HG02852 (cell line): ENCODE measurements around the gene PCIF1.
A peak's percentile ranks its signal among the peaks of the same experiment; 100 is the strongest.

Source experiments
- ATAC-seq: cut with Tn5 transposase; IDR thresholded peaks from one replicate; pipeline ENCODE4 v1.9.1; 2021; ENCODE audit warnings: mild to moderate bottlenecking, moderate library complexity; ENCODE audit not compliant: unreplicated experiment

PCIF1 gene

DNA sequence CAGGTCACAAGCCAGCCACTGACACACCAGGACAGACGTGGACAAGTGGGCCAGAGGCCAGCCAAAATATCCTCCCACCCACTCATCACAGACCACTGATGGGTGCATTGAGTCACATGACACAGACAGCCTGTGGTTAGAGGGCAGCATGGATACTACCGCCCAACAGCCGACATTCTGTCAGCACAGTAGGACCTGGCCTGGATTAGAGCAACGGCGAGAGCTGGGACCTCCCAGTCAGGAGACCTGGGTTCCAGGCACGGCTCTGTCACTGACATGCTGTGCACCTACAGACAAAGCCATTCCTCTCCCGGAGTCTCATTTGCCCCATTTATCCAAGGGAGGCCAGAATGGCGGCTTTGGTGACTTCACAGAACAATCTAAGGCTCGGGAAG is 29.5 kb downstream of the PCIF1 start:
- ATAC-seq, result no peak

DNA sequence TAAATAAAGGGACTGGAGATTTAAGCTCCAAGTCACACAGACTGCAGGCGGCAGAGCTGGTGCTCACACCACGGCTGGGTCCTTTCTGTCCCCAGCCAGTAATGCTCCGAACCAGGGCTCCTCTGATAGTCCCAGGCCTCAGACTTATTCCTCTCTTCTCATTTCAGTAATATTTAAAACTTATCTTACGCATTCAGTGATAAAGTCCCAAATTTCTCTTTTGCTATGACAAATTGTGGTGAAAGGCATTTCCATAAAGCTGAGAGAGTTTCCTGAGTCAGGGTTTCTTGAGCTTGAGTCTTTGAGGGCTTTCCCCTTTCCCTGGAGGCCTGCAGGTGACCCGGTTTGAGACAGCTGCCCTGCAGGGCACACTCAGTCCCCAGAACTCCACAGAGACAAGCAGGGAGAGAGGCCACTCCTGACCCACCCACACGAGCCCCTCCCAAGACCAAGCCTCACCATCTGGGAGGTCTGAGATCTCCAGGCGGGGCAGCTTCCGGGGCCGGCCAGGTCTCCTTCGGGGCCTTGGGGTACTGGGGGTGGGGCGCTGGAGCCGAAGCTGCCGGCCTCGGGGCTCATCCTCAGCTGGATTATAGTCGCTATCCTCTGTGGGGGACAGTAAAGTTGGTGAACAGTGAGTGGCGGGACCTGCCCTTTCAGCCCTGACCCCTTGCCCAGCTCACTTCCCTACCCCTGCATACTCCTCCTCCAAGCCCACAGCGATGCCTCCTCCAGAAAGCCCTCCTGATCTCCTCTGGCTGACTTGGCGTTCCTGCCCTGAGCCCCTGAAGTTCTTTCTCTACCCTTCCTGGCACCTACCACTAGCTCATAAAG is 30.9 kb downstream of the PCIF1 start:
- ATAC-seq, result no peak

DNA sequence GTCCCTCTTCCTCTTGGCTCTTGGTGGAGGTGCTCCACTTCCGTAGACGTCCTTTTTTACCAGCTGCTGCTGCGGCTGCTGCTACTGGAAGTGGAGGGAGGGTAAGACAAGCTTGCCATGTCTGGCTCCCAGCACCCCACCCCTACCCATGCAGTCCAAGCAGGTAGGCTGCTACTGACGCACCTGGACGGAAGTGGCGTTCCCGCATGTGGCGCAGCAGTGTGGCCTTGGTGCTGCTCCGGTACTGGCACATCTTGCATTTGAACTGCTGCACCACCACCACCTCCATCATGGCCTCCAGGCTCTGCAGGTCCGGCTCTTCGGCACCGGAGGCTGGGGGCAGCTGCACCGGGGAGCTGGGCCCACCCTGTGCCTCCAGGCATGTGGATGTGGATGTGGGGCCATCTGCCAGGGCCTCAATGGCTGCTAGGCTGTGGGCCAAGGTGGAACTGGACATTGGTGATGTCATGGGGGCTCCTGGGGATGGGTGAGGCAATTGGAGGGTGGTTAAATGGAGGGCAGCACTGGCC is 33.1 kb downstream of the PCIF1 start:
- no peak for ATAC-seq

DNA sequence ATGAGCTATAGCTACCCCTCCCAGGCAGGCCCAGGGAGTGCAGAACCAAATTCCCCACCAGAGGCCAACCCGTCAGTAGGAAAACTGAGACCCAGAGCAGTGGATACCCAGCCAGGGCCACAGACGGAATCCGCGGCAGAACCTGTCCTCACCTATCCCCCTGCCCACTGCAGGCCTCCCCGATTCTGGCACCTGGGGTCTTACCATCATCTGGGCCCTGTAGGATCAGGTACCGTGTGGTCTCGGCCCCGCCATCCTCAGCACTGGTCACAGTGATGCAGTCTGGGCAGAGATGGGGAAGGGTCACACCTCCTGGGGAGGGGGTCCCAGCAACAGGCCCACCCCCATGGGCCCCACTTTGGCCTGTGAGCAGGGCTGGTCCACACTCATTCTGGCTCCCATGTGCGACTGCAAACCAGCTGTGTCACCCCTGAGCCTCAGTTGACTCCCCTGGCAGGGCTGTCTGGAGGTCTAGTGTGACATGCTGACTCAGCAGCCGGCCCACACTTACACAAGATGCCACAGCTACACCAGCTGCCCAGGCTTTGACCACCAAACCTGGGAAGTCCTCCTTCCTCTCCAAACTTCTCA is 33.7 kb downstream of the PCIF1 start:
- ATAC-seq, result no peak

DNA sequence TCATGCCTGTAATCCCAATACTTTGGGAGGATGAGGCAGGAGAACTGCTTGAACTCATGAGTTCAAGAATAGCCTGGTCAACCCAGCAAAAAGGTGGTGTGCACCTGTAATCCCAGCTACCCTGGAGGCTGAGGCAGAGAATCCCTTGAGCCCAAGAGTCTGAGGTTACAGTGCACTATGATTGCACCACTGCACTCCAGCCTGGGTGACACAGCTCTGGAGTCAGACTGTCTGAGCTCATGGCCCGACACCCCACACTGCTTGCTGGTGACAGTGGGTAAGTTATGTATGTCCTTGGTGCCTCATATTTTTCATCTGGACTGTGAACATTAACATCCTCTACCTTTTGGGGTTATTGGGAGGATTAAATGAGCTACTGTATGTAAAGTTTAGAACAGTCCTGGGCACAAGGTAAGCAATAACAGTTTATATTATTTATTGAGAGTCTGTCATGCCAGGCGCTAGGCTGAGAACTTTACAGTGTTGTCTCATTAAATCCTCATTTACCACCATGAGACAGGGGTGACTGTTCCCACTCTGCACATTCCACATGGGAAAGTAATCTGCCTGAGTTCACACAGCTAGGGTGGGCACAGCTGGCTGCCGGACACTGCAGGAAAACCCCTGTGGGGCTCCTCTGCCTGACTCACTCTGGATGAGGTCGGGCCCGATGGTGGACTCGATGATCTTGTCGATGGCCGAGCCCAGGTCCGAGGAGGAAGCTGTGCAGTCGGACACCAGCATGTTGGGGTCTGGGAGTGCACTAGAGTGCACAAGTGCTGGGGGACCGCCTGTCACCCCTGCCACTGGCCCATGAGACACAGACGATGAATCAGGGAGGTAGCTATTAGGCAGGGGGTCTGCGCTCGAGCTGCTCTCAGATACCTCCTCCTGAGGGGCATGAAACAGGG is 34.6 kb downstream of the PCIF1 start:
- ATAC-seq, result no peak

DNA sequence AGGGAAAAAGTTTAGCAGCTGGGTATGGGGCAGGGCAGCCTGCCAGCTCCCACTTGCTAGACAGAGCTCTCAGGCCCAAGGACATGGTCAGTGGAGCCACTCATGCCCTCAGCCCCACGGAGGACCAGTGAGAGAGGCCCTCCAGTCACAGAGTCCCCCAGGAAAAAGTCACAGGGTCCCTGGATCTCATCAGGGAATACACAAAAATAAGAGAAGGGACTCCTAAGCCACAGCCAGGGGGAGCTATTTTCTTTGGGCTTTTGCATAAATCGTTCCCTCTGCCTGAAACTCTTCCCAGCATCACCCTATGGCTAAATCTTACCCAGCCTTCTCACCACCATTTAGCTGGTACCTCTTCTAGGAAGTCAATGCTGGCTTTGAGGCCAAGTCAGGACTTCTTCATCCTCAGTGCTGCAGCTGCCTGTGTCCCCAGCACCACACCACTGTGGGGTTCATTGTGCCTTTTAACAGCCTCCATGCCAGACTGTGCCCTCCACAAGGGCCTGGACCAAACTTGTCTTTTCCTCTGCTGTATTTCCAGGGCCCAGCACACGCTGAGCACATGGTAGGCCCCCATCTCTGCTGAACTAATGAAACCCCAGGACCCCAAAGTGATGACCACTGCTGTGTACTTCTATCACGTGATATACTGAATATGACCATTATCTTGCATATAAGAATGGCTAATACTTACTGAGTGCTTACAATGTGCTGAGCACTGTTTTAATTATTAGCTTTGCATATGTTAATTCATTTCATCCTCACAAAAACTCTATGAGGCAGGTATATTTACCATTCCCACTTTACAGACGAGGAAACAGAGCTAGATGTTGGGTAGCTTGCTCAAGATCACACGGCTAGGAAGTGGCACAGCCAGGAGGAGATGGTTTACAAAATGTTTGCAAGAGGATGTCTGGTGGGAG is 35.5 kb downstream of the PCIF1 start:
- ATAC-seq, result no peak

DNA sequence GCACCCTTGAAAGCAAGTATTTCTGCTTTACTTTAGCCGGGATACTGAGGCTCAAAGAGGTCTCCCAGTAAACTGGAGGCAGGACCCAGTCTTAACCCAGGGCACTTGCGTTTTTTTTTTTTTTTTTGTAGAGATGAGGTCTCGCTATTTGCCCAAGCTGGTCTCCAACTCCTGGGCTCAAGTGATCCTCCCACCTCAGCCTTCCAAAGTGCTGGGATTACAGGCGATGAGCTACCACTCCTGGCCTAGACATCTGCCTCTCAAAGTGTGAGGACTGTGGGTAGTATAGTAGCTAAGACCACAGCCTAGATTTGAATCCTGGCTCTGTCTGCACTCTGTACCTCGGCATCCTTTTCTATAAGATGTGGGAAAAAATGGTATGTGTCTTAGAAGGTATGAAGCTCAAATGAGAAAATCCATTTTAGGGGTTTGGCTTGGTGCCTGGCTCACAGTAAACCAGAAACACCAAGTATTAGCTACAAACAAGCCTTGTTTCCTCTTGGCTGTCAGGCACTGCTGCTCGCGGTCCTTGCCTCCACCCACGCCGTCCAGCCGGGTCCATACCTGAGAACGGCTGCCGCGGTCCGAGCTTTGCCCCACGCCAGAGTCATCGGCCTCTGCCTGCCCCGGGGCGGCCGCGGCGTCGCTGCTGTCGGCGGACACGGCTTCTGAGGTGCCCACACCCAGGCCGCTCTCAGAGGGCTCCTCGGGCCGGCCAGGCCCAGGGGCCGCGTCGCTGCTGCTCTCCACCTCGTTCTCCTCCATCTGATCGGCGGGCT is 36.4 kb downstream of the PCIF1 start:
- ATAC-seq, result peak; percentile 14

DNA sequence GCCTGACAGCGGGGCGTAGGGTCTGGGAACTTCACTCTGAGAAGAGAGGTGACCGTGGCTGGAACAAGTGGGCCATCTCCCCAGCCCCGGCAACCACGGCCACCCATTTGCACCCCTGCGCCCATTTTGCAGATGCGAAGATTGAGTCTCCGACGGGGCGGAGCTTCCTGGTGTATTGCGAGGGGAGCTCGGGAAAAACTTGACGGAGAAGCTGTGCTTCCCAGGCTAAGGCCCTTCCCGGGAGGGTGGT is 36.9 kb downstream of the PCIF1 start:
- peak; percentile 21 for ATAC-seq

DNA sequence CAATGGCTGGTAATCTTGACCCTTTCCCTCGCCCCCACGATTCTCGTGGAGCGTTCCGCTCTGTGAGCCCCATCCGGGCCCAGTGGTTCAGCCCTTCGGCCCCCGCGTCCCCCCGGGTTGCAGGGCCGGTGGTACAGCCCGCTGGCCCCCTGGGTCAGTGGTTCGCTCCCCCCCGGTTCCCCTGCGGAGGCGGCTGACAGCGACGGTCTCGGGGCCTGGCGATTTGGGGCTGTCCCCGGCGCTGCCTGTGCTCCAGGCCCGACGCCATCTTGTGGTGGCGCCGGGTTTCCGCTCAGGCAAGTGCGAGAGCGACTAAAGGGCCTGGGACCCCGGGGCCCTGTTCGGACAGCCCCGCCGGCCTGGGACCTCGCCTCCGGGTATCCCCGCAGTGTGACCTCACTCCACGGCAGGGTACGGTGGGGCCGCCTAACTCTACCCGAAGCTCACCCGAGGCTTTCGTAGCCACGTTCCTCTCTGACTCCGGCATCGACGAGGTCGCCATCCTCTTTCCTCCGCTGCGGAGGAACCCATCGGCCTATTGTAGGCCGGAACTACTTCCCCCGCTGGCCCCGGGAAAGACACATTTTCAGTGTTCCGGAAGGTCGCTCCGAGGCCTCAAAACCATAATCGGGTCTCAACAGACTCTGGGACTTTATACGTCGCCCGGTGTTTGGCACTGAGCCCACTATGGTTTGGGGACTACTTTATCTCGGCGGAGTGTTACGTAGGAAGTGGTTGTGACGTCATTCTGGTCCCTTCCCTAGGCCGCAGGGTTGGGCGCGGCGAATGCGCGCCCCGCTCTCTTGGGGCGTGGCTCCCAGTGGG is 37.4 kb downstream of the PCIF1 start, which contains the start of gene ZNF335:
ZNF335 (minus strand) TSS at position 529 of the 825 bp plus-strand sequence. CDS start 793 bp downstream, outside the sequence.
- ATAC-seq, result peak; percentile 77

DNA sequence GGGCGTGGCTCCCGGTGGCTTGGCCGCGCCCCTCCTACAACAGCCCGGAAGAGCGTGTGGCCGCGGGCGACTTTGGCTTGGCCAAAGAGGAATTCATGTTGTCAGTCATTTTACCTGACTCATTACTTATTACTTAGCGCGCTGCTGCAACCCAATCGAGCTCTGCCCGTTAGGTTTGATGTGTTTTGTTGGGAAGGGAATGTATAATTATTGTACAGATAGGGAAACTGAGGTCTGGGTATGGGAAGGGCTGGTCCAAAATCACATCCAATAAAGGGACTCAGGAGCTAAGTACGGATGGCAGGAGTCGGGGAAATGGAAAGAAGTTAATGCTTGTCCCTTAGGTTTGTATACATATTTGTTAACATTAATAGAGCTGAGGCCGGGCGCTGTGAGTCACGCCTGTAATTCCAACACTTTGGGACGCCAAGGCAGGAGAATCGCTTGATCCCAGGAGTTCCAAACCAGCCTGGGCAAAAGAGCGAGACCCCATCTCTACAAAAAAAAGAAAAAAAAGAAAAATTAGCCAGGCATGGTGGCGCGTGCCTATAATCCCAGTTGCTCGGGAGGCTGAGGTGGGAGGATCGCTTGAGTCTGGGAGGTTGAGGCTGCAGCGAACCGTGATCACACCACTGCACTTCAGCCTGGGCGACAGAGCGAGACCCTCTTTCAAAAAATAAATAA is 38.2 kb downstream of the PCIF1 start:
- no peak for ATAC-seq

DNA sequence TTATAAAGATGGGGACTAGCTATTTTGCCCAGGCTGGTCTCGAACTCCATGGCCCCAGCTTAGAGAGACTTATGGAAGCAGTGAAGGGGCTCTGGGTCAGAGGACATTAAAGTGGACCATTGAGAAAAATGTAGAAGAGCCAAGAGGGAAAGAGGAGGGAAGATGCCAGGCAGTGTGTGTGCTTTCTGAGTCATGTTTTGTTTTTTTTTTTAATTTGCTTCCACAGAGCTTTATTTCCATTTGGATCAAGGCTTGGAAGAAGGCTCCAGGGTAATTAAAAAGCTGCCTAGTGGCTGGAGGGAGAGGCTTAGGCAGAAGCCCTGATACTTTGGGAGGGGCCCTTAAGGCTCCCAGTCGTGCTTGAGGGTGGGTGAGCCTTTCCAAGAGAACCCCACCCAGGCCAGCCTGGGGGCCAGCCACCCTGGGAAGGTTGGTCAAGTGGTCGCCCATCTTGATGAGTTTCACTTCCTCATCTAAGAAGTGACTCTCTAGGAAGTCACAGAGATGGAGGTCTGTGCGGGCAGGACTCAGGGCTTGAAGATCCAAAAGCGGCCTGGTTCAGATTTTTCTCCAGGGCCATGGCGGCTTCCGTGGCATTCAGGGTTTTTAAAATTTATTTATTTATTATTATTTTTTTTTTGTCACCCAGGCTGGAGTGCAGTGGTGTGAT is 40.5 kb downstream of the PCIF1 start:
- no peak for ATAC-seq

DNA sequence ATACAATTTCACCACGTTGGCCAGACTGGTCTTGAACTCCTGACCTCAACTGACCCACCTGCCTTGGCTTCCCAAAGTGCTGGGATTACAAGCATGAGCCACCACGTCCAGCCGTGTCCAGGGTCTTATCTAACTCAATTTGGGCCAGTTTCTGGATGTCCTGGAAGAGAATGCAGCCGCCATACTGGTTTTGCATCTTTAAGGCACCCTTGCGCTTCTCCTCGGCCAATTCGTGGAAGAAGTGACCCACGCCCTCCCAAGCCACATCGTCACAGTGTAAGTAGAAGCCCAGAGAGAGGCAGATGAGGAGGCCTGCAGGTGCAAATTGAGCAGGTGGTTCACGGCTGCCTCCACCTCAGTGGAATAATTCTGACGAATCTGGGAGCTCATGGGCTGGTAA is 41.2 kb downstream of the PCIF1 start:
- no peak for ATAC-seq

DNA sequence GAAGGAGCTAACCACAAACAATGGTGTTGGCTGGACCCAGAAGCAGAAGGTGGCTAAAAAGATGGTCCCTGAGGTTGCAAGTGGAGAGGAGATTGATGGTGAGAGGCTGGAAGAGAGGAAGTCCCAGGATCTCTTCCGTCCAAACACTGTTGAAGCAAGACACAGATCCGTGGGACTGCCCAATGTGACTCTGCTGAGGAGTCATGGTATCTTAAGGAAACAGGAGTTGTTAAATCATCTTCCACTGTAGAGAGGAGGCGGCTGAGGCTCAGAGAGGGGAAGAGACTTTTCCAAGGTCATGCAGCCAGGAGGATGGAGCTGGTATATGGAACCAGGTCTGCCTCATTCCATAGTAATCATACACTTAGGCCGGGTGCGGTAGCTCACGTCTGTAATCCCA is 41.6 kb downstream of the PCIF1 start:
- no peak for ATAC-seq

DNA sequence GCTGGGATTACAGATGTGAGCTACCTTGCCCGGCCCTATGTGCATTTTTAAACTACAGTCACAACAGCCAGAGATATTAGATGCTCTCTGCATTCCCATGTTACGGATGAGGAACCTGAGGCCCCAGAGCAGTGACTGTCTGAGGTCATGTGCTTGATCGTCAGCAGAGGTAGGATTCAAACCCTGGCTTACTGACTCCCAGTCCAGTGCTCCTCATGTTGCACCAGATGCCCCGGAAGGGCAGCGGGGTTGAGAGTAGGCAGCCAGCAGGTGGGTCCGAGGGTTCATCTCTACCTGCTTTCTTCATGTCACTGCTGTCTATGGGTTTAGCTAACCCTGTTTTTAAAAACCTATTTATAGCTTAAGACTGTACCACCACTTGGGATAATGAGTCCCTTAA is 46.8 kb downstream of the PCIF1 start:
- ATAC-seq, result no peak

DNA sequence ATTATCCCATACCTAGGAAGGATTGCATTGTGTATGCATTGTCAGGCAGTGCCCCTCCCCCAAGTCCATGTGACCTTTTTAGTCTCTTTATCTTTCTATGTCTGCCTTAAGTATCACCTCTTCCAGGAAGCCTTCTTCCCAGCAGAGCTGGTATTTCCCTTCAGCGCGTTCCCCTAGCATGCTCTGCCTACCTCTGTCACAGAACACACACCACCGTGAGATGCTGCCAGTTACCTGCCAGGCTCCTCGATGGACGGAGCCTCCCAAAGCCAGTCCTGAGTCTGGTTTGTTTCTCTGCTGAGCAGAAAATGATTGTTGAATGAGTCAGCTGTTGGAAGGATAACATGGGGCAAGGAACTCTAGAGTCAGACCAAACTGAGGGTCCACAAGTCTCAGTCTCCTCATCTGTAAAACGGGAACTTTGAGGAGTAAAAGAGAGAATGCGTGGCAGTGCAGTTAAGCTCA is 48.8 kb downstream of the PCIF1 start:
- no peak for ATAC-seq

DNA sequence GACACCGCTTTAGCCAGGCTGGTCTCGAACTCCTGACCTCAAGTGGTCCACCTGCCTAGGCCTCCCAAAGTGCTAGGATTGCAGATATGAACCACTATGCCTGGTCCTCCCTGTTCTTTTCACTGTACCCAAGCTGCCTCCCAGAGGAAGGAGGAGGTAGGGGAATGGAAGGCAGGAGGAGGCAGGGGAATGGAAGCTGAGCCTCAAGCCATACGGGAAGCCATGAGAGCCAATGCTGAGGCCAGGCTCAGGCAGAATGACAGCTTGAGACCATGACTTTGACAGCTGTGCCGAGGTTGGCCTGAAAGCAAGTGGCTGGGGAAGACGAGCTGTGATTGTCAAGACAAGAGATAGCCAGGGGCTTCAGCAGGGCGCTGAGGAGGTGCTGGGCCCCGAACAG is 51.1 kb downstream of the PCIF1 start:
- ATAC-seq, result no peak

DNA sequence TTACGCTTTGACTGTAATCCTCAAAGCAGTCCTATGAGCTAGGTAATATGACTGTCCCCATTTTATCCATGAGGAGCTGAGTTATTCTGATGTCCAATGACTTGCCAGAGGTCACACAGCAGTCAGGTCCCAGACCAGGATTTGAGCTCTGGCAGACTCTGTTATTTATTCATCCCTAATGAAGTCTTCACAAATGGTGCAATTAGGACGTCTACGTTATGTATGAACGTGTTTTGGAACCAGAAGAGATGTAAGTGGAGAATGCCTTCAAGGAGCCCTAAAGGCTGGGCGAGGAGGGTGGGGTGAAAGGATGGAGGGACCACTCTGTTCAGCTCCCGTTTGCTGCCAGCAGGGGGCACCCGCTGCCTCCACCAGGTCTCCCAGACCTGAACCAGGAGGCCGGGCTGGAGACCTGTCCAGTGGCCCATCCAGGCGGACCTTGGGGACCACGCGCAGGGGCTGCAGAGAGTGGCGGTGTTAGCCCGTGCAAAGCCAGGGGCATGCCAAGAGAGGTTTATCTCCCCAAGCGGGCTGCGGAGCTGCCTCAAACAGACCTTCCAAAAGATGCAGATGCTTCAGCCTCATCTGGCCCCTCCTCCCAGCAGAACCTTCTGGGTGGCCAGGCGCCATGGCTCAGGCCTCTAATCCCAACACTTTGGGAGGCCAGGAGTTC is 52.8 kb downstream of the PCIF1 start:
- no peak for ATAC-seq
